Measurements from ENCODE around the gene PTPRD.

DNA sequence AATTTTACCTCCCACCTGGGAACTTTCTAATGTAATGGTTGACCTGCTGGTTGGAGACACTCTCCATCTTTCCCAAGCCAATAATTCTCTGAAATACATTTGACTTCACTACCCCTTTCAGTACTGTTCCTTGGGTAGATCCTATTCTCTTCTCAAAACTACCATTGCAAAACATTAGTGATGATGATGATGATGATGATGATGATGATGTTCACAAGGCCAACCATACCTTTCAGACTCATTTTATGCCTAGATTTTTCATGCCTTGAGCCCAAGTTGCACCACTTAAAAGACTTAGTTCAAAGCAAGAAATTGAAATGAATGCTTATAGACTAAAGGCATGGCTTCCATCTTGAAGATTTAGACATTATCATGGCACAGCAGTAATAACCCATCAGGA lies 1672.2 kb downstream of the PTPRD start:
- TF ChIP-seq CTCF (conservative IDR thresholded peaks at IDR 0.05 in 1 of 2, IDR thresholded peaks at IDR 0.05 in 1 of 2; ENCODE audit: low read depth in 1 of 2, low read length in 2 of 2) (no peak), EZH2 (IDR thresholded peaks at IDR 0.05; ENCODE audit: low read length, missing control alignments) (no peak)

Measured in fibroblast of lung (primary cell).